IMR-90 (cell line): ENCODE measurements around the gene NF1. TPM values are rescaled to one million over a fixed set of nuclear protein-coding genes. Genes with fewer than 3 reads are reported as not detected.

Source experiments
- ATAC-seq: fragments of 200-7000 bp; cut with Tn5 transposase; 2 replicates; pipeline ENCODE4 v1.9.1; 2020; ENCODE audit warnings: low read depth, mild to moderate bottlenecking, moderate library complexity
- BruUV-seq: library from RNA; stranded (reverse); fragments of 400-500 nt; replicated peaks from 2 replicates; lab custom pipeline; 2021; lab: Mats Ljungman, UMichigan
- CTCF ChIA-PET: fragments of 300-600 bp; formaldehyde crosslinking; extraction: SDS; loops from one replicate; lab custom pipeline; 2021; ENCODE audit warnings: antibody characterized with exemption; lab: Yijun Ruan, JAX
- POLR2A ChIA-PET: fragments of 300-600 bp; sonication (Branson Sonifier 250); formaldehyde crosslinking; loops from one replicate; lab custom pipeline; 2022; ENCODE audit warnings: antibody characterized with exemption; ENCODE audit not compliant: unreplicated experiment; lab: Charles Lee
- DNase-seq: peaks from one replicate; pipeline ENCODE4 v3.0.0; 2013
- H2AFZ ChIP-seq: replicated peaks from 2 replicates; pipeline ENCODE3; 2013; ENCODE audit warnings: low read length, mild to moderate bottlenecking; ENCODE audit not compliant: poor library complexity
- H2AK5ac ChIP-seq: 2 replicates; pipeline ENCODE4 v1.6.1; 2013; ENCODE audit warnings: low read depth, low read length, inconsistent platforms
- H2AK9ac ChIP-seq: replicated peaks from 2 replicates; pipeline ENCODE3; 2013; ENCODE audit warnings: mild to moderate bottlenecking, low read depth, low read length, moderate library complexity; ENCODE audit not compliant: poor library complexity
- H2BK120ac ChIP-seq: 2 replicates; pipeline ENCODE4 v1.6.1; 2013; ENCODE audit warnings: low read depth, low read length, inconsistent platforms
- H2BK15ac ChIP-seq: 3 replicates; pipeline ENCODE4 v1.6.1; 2013; ENCODE audit warnings: low read depth, low read length, inconsistent platforms
- H2BK20ac ChIP-seq: 2 replicates; pipeline ENCODE4 v1.6.1; 2013; ENCODE audit warnings: low read depth, mild to moderate bottlenecking, inconsistent platforms, low read length, moderate library complexity
- H2BK5ac ChIP-seq: 2 replicates; pipeline ENCODE4 v1.6.1; 2013; ENCODE audit warnings: mild to moderate bottlenecking, low read depth, low read length, inconsistent platforms; ENCODE audit not compliant: poor library complexity, severe bottlenecking
- H3K14ac ChIP-seq: replicated peaks from 2 replicates; pipeline ENCODE4 v1.6.1; 2013; ENCODE audit warnings: low read depth, low read length, inconsistent platforms
- H3K18ac ChIP-seq: 2 replicates; pipeline ENCODE4 v1.6.1; 2013; ENCODE audit warnings: low read depth, low read length, control low read depth
- H3K23ac ChIP-seq: 2 replicates; pipeline ENCODE4 v1.6.1; 2013; ENCODE audit warnings: low read depth, low read length, inconsistent platforms
- H3K27ac ChIP-seq: 2 replicates; pipeline ENCODE4 v1.5.1; 2013; ENCODE audit warnings: mild to moderate bottlenecking, control low read depth, low read length; ENCODE audit not compliant: insufficient read depth
- H3K27me3 ChIP-seq: 2 replicates; pipeline ENCODE4 v1.6.1; 2013; ENCODE audit warnings: low read length; ENCODE audit not compliant: control insufficient read depth, insufficient read depth
- H3K36me3 ChIP-seq: 2 replicates; pipeline ENCODE4 v1.6.1; 2013; ENCODE audit warnings: low read length, mixed read lengths; ENCODE audit not compliant: control insufficient read depth, insufficient read depth
- H3K4ac ChIP-seq: 2 replicates; pipeline ENCODE4 v1.6.1; 2013; ENCODE audit warnings: low read depth, low read length, inconsistent platforms
- H3K4me1 ChIP-seq: 2 replicates; pipeline ENCODE4 v1.6.1; 2013; ENCODE audit warnings: low read length, mixed read lengths; ENCODE audit not compliant: control insufficient read depth, insufficient read depth
- H3K4me2 ChIP-seq: 2 replicates; pipeline ENCODE4 v1.6.1; 2013; ENCODE audit warnings: low read depth, mild to moderate bottlenecking, control low read depth, low read length, moderate library complexity
- H3K4me3 ChIP-seq: 2 replicates; pipeline ENCODE4 v1.5.1; 2013; ENCODE audit warnings: low read depth, mild to moderate bottlenecking, control low read depth, low read length, moderate library complexity; ENCODE audit not compliant: insufficient read depth
- H3K56ac ChIP-seq: 2 replicates; pipeline ENCODE4 v1.6.1; 2013; ENCODE audit warnings: low read length, inconsistent platforms; ENCODE audit not compliant: insufficient read depth; ENCODE audit errors: extremely low read depth
- H3K79me1 ChIP-seq, 2 experiments: 2 replicates each; pipeline ENCODE4 v1.6.1; 2013; ENCODE audit warnings: low read length in 2 of 2, inconsistent platforms in 1 of 2, low read depth in 1 of 2
- H3K9ac ChIP-seq: 2 replicates; pipeline ENCODE4 v1.6.1; 2013; ENCODE audit warnings: low read depth, low read length, control low read depth
- H3K9me1 ChIP-seq: 2 replicates; pipeline ENCODE4 v1.6.1; 2013; ENCODE audit warnings: low read length, inconsistent platforms; ENCODE audit not compliant: insufficient read depth
- H3K9me3 ChIP-seq: 2 replicates; pipeline ENCODE4 v1.6.1; 2013; ENCODE audit warnings: low read length; ENCODE audit not compliant: control insufficient read depth, insufficient read depth
- H4K20me1 ChIP-seq: 2 replicates; pipeline ENCODE4 v1.6.1; 2013; ENCODE audit warnings: low read length, inconsistent platforms; ENCODE audit not compliant: insufficient read depth
- H4K5ac ChIP-seq: 2 replicates; pipeline ENCODE4 v1.6.1; 2013; ENCODE audit warnings: mild to moderate bottlenecking, low read depth, low read length, control low read depth
- H4K8ac ChIP-seq, 2 experiments: 2 replicates each; pipeline ENCODE4 v1.6.1; 2013; ENCODE audit warnings: low read depth in 2 of 2, low read length in 2 of 2, control low read depth in 1 of 2, inconsistent platforms in 1 of 2
- H4K91ac ChIP-seq: 2 replicates; pipeline ENCODE4 v1.6.1; 2013; ENCODE audit warnings: low read depth, low read length, inconsistent platforms; ENCODE audit not compliant: insufficient read depth
- BHLHE40 ChIP-seq: fragments of 150-350 bp; IDR thresholded peaks from 2 replicates; pipeline ENCODE4 v1.6.1; 2016; ENCODE audit warnings: mild to moderate bottlenecking, low read depth, low read length
- CEBPB ChIP-seq: IDR thresholded peaks from 2 replicates; pipeline ENCODE4 v1.6.1; 2012; ENCODE audit warnings: low read depth, low read length, improper control_type of control experiment
- CHD1 ChIP-seq: IDR thresholded peaks from 2 replicates; pipeline ENCODE4 v1.6.1; 2012; ENCODE audit warnings: low read depth, low read length, improper control_type of control experiment
- CTCF ChIP-seq: conservative IDR thresholded peaks from 2 replicates; pipeline ENCODE4 v1.5.1; 2012; ENCODE audit warnings: mild to moderate bottlenecking, low read depth, low read length, improper control_type of control experiment
- ELK1 ChIP-seq: fragments of 150-350 bp; IDR thresholded peaks from 2 replicates; pipeline ENCODE4 v1.6.1; 2016; ENCODE audit warnings: low read depth, mild to moderate bottlenecking, low read length, moderate library complexity, borderline replicate concordance
- FOS ChIP-seq: fragments of 150-350 bp; IDR thresholded peaks from 2 replicates; pipeline ENCODE4 v1.6.1; 2016; ENCODE audit warnings: low read depth, low read length
- MAFK ChIP-seq: IDR thresholded peaks from 2 replicates; pipeline ENCODE4 v1.6.1; 2012; ENCODE audit warnings: low read depth, low read length, improper control_type of control experiment
- MAZ ChIP-seq: IDR thresholded peaks from 2 replicates; pipeline ENCODE4 v1.6.1; 2012; ENCODE audit warnings: low read depth, mild to moderate bottlenecking, low read length, improper control_type of control experiment, moderate library complexity, borderline replicate concordance
- MXI1 ChIP-seq: IDR thresholded peaks from 2 replicates; pipeline ENCODE4 v1.6.1; 2012; ENCODE audit warnings: low read depth, mild to moderate bottlenecking, low read length, moderate library complexity, borderline replicate concordance
- NFE2L2 ChIP-seq: fragments of 150-350 bp; IDR thresholded peaks from 2 replicates; pipeline ENCODE4 v1.6.1; 2016; ENCODE audit warnings: low read depth, mild to moderate bottlenecking, low read length
- RAD21 ChIP-seq: IDR thresholded peaks from 2 replicates; pipeline ENCODE4 v1.6.1; 2012; ENCODE audit warnings: low read length, improper control_type of control experiment
- RCOR1 ChIP-seq: IDR thresholded peaks from 2 replicates; pipeline ENCODE4 v1.6.1; 2012; ENCODE audit warnings: mild to moderate bottlenecking, low read length, improper control_type of control experiment; ENCODE audit not compliant: insufficient replicate concordance
- SMC3 ChIP-seq: fragments of 150-350 bp; IDR thresholded peaks from 2 replicates; pipeline ENCODE4 v1.6.1; 2016; ENCODE audit warnings: low read depth, mild to moderate bottlenecking, antibody characterized with exemption, low read length, moderate library complexity
- WGBS, 2 experiments: methylation state at CpG; one replicate each; pipeline versions ENCODE4 v1.1.5 to v1.1.7; 2013; ENCODE audit warnings: missing lambda C conversion rate in 2 of 2; ENCODE audit not compliant: insufficient read length in 1 of 2; ENCODE audit errors: extremely low coverage in 2 of 2; 5-methylcytosine and 5-hydroxymethylcytosine counted together
- dilution Hi-C: fragments of 300-500 bp; cut with HindIII; formaldehyde crosslinking; loops from one replicate; pipeline ENCODE4 v1.14.3; 2018; ENCODE audit warnings: low sequenced_read_pairs; ENCODE audit not compliant: unreplicated experiment
- in situ Hi-C: fragments of 300-500 bp; cut with MboI; formaldehyde crosslinking; loops from 3 replicates; pipeline ENCODE4 v1.14.3; 2019; ENCODE audit warnings: low sequenced_read_pairs, inconsistent platforms, mixed read lengths
- intact Hi-C: fragments of 100-400 bp; cut with micrococcal nuclease; formaldehyde crosslinking; loops from 2 replicates; pipeline ENCODE4 v1.10.0; 2022
- polyA plus RNA-seq, 3 experiments: library from polyadenylated mRNA; depleted of rRNA; stranded (reverse); fragments of >200 nt; gene quantifications; 2 replicates each; pipeline ENCODE4 v1.2.3, GENCODE V29; 2012; ENCODE audit warnings: low replicate concordance in 1 of 3
- total RNA-seq: library from RNA; depleted of rRNA; stranded (reverse); fragments of >200 nt; gene quantifications from 2 replicates; pipeline ENCODE4 v1.2.3, GENCODE V29; 2012

NF1 gene
- total and polyA plus RNA-seq, 2 of the 4 experiments (the other 2 are of a cell fraction), result 17.9 to 48.6 TPM

- POLR2A ChIA-PET, result no interaction called here
- peaks cover 13% of the 10 kb centered on the region for H3K36me3 ChIP-seq
- no peak overlapping the region for H3K27ac ChIP-seq
- H4K20me1 ChIP-seq, result no peaks in the 10 kb centered on the region
- H4K8ac ChIP-seq, result no peak overlapping the region
- no peak overlapping the region for H2AK5ac ChIP-seq
- no peak for DNase-seq
- H2AFZ ChIP-seq, result no peak overlapping the region
- H3K4me3 ChIP-seq, result no peak overlapping the region
- ATAC-seq, result no peak
- H3K4me1 ChIP-seq, result no peaks in the 10 kb centered on the region
- H3K18ac ChIP-seq, result no peak overlapping the region
- H2BK120ac ChIP-seq, result no peak overlapping the region
- in situ Hi-C loops, result no loop called here
- no peak overlapping the region for H3K14ac ChIP-seq
- CTCF ChIA-PET, result interaction anchor here (0.6 kb wide), 1 partner anchor 9 kb away, joined by 3 read pairs; no protein-coding TSS in a partner anchor
- 67% methylated on average over 1 of the region's 1 CpG; no CpG with 5 or more reads in 1 of the 2 experiments for WGBS, 2 experiments
- no peak overlapping the region for H4K5ac ChIP-seq
- H3K4me2 ChIP-seq, result no peak overlapping the region
- no peak overlapping the region for H3K56ac ChIP-seq
- no peak overlapping the region for H3K4ac ChIP-seq
- no TSS peak for BruUV-seq
- no peak overlapping the region for H2AK9ac ChIP-seq
- intact Hi-C loops, result no loop called here
- no peaks in the 10 kb centered on the region for H3K27me3 ChIP-seq
- TF ChIP-seq RCOR1, result no peak
- no peak for TF ChIP-seq NFE2L2
- no peak for TF ChIP-seq SMC3
- TF ChIP-seq MAZ, result no peak
- TF ChIP-seq BHLHE40, result no peak
- TF ChIP-seq MXI1, result no peak
- TF ChIP-seq ELK1, result no peak
- no peak for TF ChIP-seq CHD1
- TF ChIP-seq CTCF, result no peak
- no peak for TF ChIP-seq CEBPB
- no peak for TF ChIP-seq RAD21
- no peak for TF ChIP-seq MAFK
- TF ChIP-seq FOS, result no peak
- dilution Hi-C loops, result no loop called here
- H4K91ac ChIP-seq, result no peak overlapping the region
- no peak overlapping the region for H3K23ac ChIP-seq
- no peak overlapping the region for H2BK20ac ChIP-seq
- no peaks in the 10 kb centered on the region; a peak in 2 of 4 replicates for H3K79me1 ChIP-seq
- H3K9ac ChIP-seq, result no peak overlapping the region
- no peak overlapping the region for H2BK5ac ChIP-seq
- no peaks in the 10 kb centered on the region for H3K9me3 ChIP-seq
- H3K9me1 ChIP-seq, result peaks cover 2% of the 10 kb centered on the region; the same call in 1 of the 2 replicates
- no peak overlapping the region for H2BK15ac ChIP-seq
Observed at GRCh38 chr17:31261601-31262000, 166.8 kb downstream of the NF1 start.
